IMR-90 (cell line): Measurements from ENCODE around the gene IMPDH1.

Experiments
- BHLHE40 ChIP-seq: fragments of 150-350 bp; IDR thresholded peaks from 2 replicates; pipeline ENCODE4 v1.6.1; 2016; ENCODE audit warnings: mild to moderate bottlenecking, low read depth, low read length
- CEBPB ChIP-seq: IDR thresholded peaks from 2 replicates; pipeline ENCODE4 v1.6.1; 2012; ENCODE audit warnings: low read depth, low read length, improper control_type of control experiment
- CTCF ChIP-seq: conservative IDR thresholded peaks from 2 replicates; pipeline ENCODE4 v1.5.1; 2012; ENCODE audit warnings: mild to moderate bottlenecking, low read depth, low read length, improper control_type of control experiment
- POLR2A ChIP-seq: IDR thresholded peaks from 2 replicates; pipeline ENCODE4 v1.6.1; 2012; ENCODE audit warnings: mild to moderate bottlenecking, low read depth, low read length
- RFX5 ChIP-seq: IDR thresholded peaks from 2 replicates; pipeline ENCODE4 v1.8.0; 2012; ENCODE audit warnings: low read depth, mild to moderate bottlenecking, low read length, moderate library complexity
- SMC3 ChIP-seq: fragments of 150-350 bp; IDR thresholded peaks from 2 replicates; pipeline ENCODE4 v1.6.1; 2016; ENCODE audit warnings: low read depth, mild to moderate bottlenecking, antibody characterized with exemption, low read length, moderate library complexity
- TF ChIP-seq, protein P1 (sequence below): fragments of 150-350 bp; IDR thresholded peaks from 2 replicates; pipeline ENCODE4 v1.6.1; 2016; ENCODE audit warnings: low read depth, mild to moderate bottlenecking, low read length, moderate library complexity, borderline replicate concordance

- TF ChIP-seq CTCF (no peak), POLR2A (no peak), SMC3 (no peak), BHLHE40 (no peak), RFX5 (no peak), CEBPB (no peak)
- TF ChIP-seq, protein P1, sequence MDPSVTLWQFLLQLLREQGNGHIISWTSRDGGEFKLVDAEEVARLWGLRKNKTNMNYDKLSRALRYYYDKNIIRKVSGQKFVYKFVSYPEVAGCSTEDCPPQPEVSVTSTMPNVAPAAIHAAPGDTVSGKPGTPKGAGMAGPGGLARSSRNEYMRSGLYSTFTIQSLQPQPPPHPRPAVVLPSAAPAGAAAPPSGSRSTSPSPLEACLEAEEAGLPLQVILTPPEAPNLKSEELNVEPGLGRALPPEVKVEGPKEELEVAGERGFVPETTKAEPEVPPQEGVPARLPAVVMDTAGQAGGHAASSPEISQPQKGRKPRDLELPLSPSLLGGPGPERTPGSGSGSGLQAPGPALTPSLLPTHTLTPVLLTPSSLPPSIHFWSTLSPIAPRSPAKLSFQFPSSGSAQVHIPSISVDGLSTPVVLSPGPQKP: no peak
These were observed 52.6 kb downstream of the IMPDH1 start for GRCh38 chr7:128357217-128357613.
